ENCODE data around the gene NXPE4.

DNA sequence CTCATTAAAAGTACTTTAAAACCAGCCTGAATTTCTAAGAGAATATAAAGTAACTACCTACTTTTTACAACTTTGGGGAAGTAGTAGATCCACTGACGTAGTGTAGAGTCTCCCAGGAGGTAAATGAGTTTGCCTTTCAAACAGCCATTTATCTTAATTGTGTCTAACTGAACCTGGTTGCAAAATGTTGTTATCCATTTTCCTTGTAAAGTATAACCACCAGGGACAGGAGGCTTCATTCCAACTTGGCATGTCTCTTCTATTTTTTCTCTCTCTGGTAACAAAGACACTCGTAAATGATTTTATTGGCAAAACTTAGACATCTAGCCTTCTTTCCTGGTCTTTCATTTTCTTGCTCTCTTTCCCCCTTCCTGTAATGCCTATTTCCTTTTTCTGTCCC lies 72.8 kb downstream of the NXPE4 start:
- TF ChIP-seq FOXM1 (IDR thresholded peaks at IDR 0.05; ENCODE audit: borderline replicate concordance, low read depth) (no peak), RAD21 (IDR thresholded peaks at IDR 0.05; ENCODE audit: low read depth) (no peak), NFIC (IDR thresholded peaks at IDR 0.05) (no peak), TAF1 (IDR thresholded peaks at IDR 0.05; ENCODE audit: low read depth) (no peak)

All from Ishikawa (cell line).